GM18526 (cell line): ENCODE results near the gene PKP3.

ENCODE experiments used
- POLR2A ChIP-seq: IDR thresholded peaks from 3 replicates; pipeline ENCODE4 v1.6.1; 2011; ENCODE audit not compliant: insufficient read length; ENCODE audit errors: extremely low read depth

PKP3 gene

DNA sequence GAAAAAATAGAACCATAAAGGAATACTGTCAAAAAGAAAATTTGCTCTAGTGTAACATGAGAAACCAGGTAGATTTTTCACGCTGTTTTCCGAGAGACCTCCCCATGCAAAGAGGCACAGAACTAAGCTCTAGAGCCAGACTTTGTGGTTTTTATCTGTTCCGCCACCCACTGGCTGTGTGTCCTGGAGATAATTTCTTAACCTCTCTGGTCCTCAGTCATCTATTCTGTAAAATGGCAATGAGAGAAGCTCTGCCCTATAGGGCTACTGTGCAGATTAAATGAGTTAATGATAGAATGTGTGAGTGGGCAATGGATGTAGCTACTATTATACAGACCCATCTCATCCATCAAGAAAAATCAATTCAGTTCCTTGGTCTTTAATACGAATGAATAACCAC is 30.2 kb downstream of the PKP3 start:
- TF ChIP-seq POLR2A, result no peak

DNA sequence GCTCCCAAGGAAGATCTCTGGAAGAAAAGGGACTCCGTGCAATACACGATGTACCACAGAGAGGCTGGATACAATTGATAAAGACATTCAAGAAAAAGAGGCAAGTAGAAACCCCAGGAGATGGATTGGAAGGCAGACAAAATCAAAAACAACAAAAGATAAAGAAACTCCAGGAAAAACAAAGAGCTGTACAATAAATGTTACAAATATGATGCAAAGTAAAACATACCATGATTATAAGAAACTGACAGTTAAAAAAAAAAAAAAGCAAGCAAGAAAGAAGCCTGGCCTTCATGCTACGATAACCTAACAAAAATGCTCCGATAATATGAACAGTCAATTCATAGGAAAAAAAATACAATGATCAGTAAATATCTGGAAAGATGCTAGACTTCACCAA is 31.3 kb downstream of the PKP3 start:
- TF ChIP-seq POLR2A, result no peak

- TF ChIP-seq POLR2A, result no peak
Observed at GRCh38 chr11:426851-427250, 32.8 kb downstream of the PKP3 start.

- no peak for TF ChIP-seq POLR2A
Observed at GRCh38 chr11:428295-428694, 34.3 kb downstream of the PKP3 start.

DNA sequence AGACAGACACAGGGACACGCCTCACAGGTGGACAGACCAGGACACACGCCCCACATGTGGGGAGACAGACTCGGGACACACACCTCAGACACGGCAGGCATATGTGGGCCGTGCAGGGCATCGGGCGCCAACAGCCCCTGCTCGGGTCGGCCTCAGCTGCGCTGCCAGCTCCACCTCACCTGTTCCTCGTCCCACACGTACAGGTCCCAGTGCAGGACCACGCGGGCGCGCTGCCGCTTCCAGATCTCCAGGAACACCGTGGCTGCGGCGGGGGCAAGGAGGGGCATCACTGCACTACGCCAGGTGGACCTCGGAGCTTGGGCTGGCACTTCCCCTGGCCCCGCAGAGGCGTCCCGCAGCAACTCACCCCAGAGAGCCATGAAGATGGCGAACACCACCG is 35.4 kb downstream of the PKP3 start:
- no peak for TF ChIP-seq POLR2A

DNA sequence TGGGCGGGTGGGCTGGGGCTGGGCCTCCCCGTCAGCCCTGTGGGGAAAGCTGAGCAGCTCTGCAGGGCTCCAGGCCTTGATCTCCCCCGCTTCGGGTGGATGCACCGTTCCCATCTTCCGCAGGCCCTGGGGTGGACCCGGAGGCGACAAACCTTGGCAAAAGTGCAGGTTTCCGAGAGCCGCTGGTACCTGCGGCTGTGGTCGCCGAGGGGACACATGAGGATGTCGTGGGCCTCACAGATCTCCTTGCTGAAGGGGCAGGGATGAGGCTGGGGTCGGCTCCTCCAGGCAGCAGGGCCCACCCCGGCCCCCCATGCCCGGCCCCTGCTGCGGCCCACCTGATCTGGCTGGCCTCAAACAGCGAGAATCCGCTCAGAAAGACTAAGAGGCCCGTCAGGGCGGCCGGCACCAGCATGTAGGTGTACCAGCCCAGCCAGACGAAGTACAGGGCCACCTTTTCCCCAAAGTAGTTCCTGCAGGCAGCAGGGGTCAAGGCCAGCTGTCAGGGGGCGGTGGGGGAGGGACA is 36.0 kb downstream of the PKP3 start:
- TF ChIP-seq POLR2A, result no peak

DNA sequence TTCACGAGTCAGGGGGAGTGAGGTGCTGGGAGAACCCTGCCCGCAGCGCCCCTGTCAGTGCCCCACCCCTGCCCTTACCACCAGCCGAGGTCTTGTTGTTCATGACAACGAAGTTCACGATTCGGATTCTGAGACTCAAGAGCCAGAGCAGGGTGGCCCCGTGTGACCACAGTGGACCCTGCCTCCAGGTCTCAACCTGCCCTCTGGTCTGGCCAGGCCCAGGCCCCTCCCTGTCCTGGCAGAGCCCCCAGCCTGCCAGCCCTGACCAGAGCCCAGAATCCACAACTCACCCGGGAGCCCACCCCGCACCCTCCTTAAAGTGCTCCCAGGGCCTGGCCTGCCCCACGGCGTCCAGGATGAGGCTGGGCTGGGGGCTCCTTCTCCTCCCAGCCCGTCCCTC is 37.9 kb downstream of the PKP3 start:
- TF ChIP-seq POLR2A, result no peak

- no peak for TF ChIP-seq POLR2A
Observed at GRCh38 chr11:432501-433100, 38.6 kb downstream of the PKP3 start.

- TF ChIP-seq POLR2A, result no peak
Observed at GRCh38 chr11:433111-433510, 39.1 kb downstream of the PKP3 start.

GRCh38 chr11:433641-434040 is 39.6 kb downstream of the PKP3 start:
- no peak for TF ChIP-seq POLR2A

DNA sequence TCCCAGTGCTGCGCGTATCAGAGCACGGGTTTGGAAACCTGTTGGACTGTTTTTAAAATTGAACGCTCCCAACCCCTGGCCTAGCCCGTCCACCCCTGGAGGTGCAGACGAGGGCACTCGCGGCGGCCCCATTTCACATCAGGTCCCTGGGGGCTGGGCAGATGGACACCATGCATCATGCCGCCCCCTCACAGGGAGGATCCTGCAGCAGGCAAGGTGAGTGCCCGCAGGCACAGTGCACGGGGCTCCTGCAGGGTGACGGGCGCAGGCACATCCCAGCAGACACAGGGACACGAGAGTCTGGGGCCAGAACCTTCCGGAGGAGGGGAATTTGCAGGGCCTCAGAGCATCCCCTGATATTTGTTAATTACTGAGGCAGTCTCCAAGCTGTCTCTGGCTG is 40.5 kb downstream of the PKP3 start:
- no peak for TF ChIP-seq POLR2A

GRCh38 chr11:437228-437870 is 43.3 kb downstream of the PKP3 start:
- no peak for TF ChIP-seq POLR2A

- no peak for TF ChIP-seq POLR2A
Observed at GRCh38 chr11:438101-438844, 44.3 kb downstream of the PKP3 start.

GRCh38 chr11:439315-440064 is 45.5 kb downstream of the PKP3 start:
- no peak for TF ChIP-seq POLR2A

DNA sequence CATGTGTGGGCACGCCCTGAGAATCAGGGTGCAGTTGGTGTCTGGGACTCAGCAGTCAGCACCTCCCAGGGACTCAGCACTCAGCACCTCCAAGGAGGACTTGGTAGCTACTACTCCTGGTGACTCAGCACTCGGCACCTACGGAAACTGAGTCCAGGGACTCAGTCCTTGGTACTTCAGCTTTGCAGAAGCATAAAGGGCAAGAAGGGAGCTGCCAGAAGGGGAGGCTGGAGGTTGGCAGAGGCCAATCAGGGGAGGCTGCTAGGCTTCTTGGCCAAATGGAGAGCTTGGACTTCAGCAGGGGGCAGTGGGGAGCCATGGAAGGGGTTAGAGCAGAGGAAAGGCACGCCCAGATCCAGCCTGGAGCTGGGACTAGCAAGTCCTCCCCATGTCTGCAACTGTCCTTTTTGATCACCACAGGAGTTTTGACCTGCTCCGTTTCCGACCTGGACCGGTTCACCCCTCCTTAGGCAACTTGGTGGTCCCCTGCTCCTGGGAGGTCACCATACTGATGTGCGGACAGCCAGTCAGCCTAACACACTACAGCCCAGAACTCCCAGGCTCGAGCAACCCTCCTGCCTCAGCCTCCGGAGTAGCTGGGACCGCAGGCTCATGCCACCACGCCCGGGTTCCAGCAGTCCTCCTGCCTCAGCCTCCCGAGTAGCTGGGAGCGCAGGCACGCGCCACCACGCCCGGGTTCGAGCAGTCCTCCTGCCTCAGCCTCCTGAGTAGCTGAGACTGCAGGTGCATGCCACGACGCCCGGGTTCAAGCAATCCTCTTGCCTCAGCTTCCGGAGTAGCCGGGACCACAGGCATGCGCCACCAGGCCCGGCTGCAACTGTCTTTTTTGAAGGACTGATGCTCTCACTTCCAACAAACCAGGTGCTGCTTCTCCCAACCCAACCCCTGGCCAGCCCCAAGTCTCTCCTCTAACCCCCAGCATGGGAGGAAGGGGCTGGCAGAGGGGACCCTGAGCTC is 46.3 kb downstream of the PKP3 start:
- TF ChIP-seq POLR2A, result no peak

DNA sequence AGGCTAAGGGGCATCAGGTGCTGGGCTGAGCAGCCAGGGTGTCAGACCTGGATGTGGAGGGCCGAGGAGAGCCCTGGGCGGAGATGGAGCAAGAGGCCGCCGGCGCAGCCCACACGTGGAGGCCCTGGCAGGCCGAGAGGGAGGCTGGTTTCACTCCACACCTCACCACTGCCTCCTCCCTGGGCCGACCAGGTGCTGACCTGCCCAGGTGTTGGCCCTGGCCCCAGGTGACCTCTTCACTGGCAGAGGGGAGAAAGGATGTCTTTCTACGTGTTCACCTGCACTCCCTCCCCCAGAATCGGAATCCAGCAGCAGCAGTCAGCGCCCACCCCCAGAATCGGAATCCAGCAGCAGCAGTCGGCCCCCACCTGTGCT is 47.0 kb downstream of the PKP3 start:
- TF ChIP-seq POLR2A, result no peak
